HK-2 (cell line): ENCODE results near the gene ZNF385C.

Experiments used
- DNase-seq: peaks from one replicate; pipeline ENCODE4 v3.0.0-alpha.2; 2018; ENCODE audit not compliant: unreplicated experiment

ZNF385C gene

GRCh38 chr17:42124256-42124655 lies 26.0 kb upstream of the ZNF385C start:
- DNase-seq: no peak

GRCh38 chr17:42122371-42123303 lies 24.4 kb upstream of the ZNF385C start, which contains the start of gene HSPB9:
Gene HSPB9 (plus strand): TSS chr17:42122804. CDS start chr17:42122851, 47 bp downstream.
- DNase-seq: no peak

DNA sequence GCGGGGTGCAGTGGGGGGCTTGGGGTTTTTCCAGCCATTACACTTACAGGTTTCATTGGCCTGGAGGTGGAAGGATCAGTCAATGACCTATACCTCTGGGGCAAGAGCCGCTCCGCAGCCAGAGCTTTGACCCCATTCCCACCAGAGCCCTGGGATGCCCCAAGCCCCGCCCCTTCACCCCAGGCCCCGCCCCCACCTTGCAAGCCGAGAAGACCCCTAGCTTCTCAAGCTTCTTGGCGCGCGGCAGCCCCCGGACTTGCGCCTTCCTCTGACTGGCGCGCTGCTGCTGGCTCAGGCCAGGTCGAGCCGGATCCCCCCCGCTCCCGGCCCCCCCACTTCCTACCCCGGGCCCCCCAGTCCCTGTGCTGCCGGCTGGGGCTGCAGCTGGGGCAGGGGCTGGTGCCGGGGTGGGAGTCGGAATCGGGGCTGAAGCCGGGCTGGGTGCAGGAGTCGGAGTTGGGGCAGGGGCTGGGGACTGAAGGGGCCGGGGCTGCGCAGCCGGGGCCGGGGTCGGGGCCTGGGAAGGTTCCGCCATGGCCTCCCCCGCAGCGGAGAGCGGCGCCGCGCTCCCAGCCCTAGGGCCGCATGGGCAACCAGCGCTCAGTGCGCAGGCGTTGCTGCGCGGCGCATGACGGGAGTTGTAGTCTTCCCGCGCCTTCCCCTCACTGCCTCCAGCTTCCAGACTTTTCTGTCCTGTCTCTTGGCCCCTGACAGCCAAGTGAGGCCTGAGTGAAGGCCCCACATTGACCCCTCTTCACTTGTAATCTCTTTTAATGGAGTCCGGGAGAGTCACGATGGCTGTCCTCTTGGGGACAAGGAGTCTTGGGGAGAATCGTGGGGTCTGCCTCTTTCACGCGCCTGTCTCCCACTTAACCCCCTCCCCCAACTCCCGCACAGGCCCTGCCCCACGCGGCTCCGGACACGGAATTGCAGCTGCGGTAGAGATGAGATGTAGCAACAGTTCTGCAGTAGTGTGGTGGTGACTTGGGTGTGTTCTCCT lies 22.8 kb upstream of the ZNF385C start, which contains the start of gene KAT2A:
Gene KAT2A, minus strand, starts transcription at position 598 of the 1,000 bp plus-strand sequence. Its CDS starts 63 bp downstream, at position 535.
- DNase-seq: peak; percentile 76

DNA sequence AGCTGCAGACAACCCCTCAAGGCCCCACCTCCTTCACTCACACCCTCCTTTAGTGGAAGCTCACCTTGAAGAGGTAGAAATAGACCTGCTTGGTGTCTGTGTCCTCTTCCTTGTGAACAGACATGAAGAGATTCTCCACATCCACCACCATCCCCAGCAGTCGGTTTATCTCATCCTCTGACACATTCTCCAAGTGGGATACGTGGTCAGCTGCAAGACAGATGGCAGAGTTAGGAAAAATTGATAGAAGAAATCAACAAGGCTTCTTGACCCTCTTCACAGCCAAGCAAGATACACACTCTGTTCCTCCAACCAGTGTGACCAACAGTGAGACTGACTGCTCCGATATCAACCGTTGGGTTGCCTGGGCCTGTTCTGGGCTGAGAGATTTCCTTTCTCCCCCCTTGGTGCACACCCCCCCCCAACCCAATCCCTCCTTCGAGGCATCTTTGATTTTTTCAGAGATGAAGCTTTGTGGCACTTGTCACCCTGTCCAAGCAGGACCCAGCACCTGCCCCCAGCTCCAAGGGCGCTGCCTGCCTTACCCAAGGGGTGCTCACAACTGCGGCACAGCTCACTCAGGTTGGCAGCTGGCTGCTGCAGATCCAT lies 22.0 kb upstream of the ZNF385C start:
- no peak for DNase-seq

- DNase-seq: no peak
Measured at GRCh38 chr17:42119301-42119700, 21.0 kb upstream of the ZNF385C start.

DNA sequence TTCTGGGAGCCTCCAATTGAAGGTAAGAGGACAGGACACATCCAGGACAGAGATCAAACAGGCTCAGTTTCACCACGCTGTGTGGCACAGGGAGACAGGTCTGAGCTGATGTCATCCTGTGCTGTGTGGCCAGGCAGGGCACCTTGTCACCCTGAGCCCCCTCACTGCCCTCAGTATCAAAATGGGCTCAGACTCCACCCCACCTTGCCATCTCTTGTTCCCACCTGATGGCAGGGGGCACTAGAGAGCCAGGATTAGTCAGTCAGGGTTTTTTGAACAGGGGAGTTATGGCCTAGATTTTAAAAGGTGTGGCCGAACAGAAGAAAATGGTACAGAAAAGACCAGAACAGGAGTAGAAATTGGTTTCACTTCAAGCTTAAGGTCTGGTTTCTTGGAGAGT lies 20.3 kb upstream of the ZNF385C start:
- DNase-seq: peak; percentile 31

DNA sequence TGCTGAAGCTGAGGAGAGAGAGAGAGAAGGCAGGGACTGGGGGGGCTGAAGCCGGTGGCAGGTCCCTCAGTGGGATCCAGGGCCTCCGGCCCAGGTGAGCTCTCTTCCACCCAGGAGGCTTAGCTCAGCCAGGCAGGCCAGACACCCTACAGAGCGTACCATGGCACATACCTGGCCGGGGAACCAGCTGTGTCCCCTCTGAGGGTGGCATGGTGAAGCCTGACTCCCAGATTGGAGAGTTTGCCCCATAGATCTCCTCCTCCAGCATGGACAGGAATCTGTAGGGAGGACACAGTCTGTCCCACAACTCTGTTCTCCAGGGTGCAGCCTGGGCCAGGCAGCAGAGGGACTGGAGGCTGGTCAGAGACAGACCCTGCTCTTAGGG lies 19.8 kb upstream of the ZNF385C start:
- no peak for DNase-seq

DNA sequence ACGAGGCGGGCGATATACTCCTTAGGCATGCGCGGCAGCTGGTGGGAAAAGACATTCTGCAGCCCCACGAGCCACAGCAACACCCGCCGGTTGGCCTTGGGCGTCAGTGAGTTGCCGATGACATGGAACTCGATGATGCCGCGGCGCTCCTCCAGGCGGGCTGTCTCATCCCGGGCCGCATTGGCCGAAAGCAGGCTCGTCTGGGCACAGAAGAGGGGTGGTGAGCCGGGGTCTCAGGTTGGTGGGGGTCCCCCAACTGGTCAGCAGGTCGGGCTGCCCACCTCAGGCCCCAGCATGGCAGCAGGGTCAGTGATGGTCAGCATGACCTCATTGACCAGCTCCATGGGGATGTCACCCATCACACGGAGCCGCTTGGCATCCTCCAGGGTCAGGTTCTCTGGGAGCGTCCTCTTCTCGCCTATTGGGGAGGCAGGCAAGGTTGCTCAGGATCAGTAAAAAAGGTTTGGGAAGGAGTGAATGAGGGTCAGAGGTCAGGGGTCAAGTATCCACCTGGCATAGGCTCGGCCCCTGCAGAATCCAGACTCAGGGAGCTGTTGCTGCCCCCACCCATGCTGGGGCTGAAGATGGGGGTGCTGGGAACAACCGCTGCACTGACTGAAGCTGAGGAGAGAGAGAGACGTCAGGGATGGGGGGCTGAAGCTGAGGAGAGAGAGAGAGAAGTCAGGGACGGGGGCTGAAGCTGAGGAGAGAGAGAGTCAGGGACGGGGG lies 19.3 kb upstream of the ZNF385C start:
- DNase-seq: no peak

DNA sequence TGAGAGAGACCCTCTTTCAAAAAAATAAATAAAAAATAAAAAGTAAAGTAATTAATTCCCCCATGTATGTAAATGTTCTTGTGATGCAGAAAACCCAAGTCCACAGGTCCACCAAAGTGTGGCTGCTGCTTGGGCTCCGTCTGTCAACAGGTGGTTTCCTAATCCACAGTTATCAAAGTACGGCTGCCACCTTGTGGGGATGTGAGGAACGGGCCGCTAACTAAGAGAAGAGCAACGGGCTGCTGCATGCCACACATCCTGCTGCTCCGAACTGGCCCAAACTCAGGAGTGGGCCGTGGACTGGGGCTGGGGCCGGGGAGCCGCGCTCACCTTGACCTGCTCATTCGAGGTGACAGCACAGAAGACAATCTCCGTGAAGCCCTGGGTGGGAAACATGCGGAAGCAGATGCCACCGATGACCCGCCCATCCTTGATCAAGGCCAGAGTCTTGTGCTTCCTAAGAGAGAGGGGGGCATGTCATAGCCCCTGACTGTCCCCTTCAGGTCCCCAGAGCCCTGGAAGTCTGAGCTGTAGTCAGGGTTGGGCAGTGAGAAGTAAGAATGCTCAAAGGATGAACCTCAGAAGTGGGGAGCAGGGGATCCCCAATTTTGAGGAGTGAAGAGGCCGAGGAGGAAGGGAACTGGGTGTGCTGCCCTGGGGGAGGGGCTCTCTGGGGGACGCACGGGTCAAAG lies 18.6 kb upstream of the ZNF385C start:
- peak; percentile 63 for DNase-seq

DNA sequence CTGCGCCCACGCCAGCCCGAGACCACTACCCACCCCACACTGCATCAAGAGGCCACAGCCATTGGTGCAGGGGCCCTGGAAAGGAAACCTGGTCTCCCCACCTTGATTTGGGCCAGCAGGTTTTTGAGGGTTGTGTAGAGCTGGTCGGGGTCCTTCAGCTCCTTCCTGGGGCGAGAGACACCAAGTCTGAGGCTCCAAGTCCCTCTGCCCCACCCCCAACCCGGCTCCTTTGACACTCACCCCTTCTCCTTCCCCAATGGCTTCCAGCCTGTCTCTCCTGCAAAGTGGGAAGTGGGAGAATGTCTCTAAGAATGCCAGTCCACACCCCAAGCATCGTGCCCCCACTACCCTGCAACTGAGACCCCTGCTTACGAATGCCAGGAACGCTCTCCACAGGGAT lies 15.8 kb upstream of the ZNF385C start:
- no peak for DNase-seq

DNA sequence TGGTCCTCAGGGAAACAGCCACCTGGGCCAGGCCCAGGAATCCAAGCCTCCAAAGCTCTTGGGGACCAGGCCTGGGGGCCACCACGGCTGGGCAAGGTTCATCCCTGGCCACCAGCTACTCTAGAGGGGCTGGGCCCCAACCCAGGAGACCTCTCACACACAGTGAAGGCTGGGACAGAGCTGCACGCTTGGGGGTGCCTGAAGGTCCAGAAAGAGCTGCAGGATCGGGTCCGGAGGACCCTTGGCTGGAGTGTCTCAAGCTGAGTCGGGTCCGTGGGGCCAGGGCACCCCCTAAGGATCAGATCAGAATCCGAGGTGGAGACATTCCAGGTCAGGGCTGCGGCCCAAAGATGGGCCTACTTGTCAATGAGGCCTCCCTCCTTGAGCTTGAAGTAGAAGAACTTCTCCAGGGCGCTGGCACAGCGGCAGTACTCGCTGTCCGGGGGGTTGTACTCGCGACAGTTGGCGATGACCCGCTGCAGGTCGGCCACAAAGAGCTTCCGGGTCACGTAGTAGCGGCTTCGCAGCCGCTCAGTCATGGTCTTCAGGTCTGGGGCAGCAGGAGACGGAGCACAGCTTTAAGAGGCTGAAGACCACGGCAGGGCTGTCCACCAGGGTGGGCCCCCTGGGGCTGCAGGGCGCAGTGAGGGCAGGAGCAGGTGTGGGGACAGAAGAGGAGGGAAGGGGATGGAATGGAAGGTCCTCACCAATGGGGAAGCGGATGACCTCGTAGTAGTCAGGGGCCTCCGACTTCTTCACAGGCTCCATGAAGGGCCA lies 15.2 kb upstream of the ZNF385C start:
- DNase-seq: no peak

- peak; percentile 72 for DNase-seq
Measured at GRCh38 chr17:42112552-42113176, 14.4 kb upstream of the ZNF385C start, which contains the start of gene DHX58. Gene DHX58 (minus strand): TSS chr17:42112714. CDS start chr17:42111892, 822 bp downstream.

DNA sequence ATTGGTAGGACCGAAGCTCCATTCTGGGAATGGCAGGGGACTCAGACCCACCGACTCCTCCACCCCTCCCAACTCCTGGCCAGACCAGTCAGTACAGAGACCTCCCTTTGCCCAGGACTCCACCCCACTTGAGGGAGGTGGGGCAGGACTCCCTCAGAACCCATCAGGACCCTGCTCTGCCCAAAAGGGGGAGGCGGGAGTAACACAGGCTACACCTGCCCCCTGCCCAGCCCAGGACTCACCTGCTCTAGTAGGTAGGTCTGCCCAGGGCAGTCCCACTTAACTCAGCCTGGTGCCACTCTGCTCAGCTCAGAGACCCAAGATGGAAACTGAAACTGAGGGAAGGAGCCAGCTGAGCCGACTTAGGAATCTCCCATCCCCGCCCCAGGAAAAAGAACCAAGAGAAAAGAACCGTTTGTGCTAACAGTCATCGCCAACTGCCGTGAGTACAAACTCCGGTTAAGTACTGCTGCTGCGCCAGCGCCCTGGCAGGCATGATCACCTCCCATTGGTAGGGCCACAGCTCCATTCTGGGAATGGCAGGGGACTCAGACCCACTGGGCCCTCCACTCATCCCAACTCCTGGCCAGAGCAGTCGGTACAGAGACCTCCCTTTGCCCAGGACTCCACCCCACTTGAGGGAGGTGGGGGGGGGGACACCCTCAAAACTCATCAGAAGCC lies 13.7 kb upstream of the ZNF385C start:
- no peak for DNase-seq

DNA sequence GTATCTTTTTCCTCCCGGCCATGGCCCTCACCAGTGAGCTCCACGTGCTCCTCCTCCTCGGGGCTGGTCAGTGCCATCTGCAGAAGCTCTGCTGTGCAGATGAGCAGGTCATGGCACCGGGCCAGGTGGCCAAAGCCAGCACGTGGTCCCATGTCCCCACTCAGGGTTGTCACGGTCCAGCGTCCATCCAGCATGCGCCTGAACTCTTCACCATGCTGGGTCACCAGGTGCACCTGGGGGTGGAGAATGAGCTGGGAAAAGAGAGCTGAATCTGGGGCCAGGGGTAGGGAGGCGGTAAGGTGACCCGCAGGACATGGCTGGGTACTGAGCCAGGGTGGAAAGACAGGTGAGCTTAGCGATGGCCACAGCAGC lies 13.0 kb upstream of the ZNF385C start:
- no peak for DNase-seq

GRCh38 chr17:42110301-42111264 lies 12.3 kb upstream of the ZNF385C start:
- DNase-seq: no peak

GRCh38 chr17:42109086-42109485 lies 10.8 kb upstream of the ZNF385C start:
- no peak for DNase-seq
